COLO829 (cell line): ENCODE data around the gene SRI.
A peak's percentile ranks its signal among the peaks of the same experiment; 100 is the strongest.

Experiments
- DNase-seq: peaks from one replicate; pipeline ENCODE4 v3.0.0; 2012; ENCODE audit warnings: low spot score

Gene SRI

DNA sequence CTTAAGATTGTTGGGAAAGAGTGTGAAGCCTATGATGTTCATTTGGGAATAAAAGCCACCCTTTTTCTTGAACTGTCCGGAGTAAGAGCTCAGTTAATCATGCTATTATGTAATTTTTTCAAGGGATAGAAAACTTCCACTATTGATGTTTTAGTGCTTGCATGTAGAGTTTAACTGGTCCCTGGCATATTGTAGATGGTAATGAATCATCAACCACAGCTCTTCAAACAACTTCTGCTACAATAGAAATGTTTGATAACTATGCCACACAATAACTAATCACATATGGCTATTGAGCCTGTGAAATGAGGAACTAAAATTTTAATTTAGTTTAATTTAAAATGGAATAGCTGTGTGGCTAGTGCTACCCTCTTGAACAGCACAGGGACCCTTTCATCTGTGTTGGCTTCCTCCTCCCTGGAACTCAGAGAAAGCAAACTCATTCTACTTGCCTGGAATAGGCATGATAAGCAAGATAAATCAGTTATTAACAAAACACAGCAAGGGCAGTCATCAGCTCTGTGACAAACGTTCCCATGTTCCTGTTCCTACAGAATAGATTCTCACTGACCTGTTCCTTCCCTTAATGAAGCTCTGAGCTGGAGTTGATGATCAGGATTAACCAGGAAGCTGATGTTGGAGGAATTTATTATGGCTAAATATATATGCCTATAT, 4.9 kb upstream of the SRI start:
- peak; percentile 83 for DNase-seq

DNA sequence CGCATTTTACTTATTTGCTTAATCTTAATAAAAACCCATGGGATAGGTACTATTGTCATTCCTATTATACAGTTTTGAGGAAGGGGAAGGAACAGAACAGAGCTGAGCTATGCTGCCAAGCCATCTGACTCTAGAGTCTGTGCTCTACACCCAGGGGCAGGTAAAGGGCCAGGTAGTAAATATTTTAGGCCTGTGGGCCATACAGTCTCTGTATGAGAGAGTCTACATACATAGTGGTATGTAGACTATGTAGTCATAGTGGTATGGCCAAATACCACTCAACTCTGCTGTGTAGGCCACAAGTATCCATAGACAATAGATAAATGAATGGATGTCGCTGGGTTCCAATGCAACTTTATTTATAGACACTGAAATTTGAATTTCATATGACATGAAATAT, 3.4 kb upstream of the SRI start:
- no peak for DNase-seq

DNA sequence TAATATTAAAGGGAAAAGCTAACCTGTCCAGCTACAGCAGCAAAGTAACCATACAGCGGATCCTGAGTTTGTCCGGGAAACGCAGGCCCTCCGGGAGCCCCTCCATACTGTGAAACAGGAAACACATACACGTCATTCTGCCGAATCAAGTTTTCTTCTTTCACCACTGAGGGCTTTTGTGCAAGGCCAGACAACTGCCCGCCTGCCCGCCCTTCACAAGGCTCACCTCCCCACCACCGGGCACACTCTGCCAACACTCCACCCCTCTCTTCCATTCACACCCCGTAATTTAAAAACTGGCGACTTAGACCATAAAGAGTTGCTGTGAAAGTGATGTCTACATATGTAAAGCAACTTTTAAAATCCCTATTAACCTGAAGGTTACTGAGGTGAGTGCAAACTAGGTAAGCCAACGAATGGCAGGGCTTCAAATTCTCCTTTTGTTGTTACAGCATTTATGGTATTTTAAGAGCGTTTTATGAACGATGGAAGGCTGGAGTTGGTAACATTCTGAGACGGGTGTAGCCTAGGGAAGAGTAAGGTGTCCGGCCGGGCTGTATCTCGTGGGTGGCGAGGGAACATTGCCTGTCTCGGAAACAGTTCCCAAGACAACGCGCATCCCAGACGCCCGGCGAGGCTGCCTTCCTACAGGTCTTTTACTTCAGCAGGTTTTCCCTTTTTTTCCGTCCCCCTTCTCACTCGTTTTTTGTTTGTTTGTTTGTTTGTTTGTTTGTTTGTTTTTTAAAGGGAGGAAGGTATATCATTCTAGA, 817 bp downstream of the SRI start:
- peak; percentile 67 for DNase-seq

DNA sequence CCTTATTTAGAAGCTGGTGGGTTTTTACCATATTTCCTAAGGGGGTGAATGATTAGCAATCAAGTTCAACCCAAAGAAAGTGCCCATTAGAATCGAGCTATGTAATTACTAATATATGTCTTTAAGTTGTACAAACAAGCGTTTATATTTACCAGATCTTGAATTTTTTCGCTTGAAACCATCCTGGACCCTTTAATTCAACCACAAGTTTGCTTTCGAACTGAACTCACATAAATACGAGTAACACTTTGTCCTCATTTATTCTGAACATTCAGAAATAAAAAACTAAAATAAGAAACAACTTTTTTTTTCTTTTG, 1.5 kb downstream of the SRI start:
- DNase-seq: no peak

DNA sequence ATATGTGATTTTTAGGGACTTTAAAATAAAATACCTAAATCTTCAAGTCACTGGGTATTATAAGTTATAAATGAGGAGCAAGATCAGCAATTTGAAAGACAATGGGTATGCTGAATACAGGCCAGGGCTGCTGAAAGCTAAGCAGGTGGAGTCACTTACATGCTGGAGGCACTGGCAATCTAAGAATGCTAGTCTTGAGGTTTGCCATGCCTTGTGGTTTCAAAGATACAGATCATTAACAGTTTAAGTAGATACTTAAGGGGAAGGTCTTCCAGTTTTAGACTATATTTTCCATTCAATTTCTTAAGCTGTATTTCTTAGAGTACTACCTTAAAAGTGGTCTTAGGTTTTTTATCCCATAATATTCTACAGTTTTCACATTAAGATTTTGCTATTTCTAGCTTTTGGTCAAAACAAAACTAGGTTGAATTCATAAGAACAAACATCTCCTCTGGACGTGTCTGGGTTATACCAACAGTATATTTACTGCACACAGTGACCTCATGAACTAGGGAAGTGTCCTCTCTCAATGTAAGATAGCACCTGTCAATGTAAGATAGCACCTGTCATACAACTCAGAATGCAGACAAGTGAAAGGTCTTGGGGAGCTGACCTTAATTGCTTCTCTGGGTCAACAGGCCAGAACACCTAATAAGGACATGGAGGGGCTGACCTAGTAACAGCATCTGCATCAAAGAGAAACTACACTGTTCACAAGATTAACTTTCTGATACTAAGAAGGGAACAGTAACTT, 2.0 kb downstream of the SRI start:
- no peak for DNase-seq

DNA sequence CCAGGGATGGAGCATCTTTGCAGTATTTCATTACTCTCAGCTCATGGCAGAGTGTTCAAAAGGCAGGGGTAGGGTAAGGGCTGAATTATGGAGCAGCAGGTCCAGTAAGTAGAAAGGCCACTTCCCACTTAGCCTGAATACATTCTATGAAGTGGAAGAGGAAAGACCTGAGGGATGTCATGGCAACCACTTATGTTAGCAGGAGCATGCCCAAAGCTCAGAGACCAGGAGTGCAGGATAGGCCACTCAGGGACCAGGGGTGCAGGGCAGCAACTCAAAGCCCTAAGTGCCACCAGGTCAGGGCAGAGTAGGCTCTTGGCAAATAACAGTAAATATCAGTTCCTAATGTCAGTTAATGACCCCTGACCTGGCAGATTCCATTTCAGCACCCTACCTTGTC, 3.6 kb downstream of the SRI start:
- no peak for DNase-seq

DNA sequence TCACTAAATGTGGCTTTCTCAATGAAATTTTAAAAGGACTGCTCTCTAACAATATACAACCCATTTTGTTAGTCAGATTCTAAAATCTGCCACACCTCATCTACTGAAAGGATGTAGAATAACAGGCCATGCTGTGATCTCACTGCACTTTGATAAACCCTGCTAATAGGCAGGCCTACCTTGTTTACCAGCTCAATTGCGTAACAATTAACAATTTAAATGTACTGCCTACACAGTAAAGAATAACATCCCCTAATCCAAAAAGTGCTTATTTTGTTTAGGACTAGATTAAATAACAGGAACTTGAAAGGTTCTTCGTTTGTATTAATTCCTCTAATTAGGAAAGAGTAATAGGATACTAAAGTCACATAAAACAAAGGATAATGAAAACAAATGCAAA, 4.5 kb downstream of the SRI start:
- DNase-seq: no peak

DNA sequence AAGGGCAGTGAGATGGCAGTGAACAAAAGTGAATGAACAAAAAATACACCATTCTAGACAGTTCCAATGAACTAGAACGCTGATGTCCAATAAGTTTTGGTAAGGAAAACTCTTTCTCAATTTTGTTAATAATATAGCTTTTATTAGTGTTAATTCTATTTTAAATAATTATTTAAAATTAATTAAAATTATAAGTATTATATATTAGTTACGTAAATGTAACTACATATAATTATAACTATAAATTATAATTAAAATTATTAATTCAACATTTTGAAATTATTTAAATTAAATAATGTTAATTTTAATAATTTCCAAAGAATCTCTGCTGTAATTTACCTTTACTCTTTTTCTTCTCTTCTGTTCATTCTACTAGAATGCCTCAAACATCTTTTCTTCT, 5.4 kb downstream of the SRI start:
- DNase-seq: no peak

DNA sequence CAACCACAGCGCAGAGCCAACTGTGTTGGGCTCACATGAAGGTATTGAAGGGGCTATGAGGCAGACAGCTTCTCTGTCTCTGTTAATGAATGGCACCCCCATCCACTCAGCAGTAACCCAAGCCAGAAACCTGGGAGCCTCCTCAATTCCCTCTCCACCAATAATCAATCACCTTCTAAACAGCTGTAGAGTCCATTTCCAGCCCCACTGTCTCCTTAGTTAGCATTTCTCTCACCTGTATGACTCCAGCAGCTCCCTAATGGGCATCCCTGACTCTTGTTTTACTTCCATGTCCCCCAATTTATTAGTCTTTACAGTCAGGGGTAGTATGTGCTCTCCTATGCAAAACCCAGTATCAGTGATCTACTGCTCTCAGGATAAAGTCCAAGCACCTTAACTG, 6.9 kb downstream of the SRI start:
- no peak for DNase-seq

DNA sequence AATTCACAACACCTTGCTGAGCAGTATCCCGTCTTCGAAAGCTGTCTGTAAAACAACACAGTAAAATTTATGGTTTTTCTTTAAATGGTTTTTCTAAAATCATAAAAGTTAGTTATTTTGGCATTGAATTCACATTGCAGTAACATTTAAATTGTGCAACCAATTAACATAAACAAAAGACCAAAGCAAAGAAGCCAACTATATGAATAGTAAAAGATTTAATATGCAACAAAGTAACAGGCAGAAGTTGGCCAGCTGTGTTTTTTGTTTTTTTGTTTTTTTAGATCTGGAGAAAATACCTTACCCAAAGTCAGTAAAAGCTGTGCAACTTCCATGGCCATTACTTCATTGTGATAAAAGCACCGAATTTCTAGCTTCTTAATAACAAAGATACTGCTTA, 11.3 kb downstream of the SRI start:
- no peak for DNase-seq

DNA sequence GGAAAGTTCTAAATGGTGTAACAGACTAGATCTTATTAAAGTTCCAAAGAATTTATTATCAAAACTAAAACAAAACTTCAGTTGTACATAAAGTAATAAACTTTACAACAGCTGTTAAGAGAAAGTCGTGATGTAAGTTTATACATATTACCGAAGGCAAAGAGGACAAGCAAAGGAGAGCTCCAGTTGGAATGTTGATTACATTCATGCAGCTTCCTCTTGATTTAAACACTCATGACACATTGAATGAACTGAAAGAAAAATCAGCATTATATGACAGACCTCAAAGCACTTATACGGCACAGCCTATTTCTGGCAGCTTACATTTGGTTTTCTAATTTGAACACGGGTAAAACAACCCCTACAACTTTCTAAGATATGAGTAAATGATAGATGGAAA, 13.6 kb downstream of the SRI start:
- no peak for DNase-seq

DNA sequence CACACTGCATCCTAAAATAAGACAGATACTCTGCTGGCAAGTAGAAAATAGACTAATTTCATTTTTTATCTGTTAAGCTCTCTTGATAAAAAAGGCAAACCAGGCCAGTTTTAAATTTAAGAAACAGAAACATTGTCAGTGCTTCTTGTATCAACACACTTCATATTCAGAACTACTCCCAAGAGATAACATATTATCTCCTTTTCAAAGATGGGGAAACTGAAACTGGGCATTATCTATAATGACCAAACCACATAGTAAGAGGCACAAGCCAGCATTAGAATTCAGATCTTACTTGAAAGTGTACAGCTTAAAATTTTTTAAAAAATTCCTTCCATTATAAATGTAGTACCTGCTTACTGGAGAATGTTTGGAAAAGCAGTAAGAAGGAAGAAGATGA, 14.7 kb downstream of the SRI start:
- DNase-seq: no peak

DNA sequence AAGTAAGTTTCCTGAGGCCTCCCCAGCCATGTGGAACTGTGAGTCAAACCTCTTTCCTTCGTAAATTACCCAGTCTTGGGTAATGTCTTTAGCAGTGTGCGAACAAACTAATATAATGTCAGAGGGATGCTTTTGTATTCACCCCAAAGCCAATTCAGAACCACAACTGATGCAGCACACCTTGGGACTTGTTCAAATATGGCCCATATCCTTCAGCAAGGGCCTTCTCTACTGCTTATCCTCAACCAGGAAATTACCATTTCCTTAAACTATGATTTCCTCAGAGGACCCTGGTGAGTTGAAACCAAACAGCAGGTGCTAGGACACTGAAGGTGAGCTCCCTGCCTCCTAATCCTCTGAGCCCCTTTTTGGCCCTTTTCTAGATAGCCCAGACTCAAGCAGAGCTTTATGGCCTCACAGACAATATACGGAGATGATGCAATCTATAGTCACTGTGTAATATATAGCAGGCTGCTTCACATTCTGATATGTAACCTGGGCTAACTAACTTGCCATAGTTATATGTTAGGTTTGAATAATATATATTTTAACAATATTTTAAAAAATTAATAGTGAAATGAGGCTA, 15.2 kb downstream of the SRI start:
- DNase-seq: no peak

DNA sequence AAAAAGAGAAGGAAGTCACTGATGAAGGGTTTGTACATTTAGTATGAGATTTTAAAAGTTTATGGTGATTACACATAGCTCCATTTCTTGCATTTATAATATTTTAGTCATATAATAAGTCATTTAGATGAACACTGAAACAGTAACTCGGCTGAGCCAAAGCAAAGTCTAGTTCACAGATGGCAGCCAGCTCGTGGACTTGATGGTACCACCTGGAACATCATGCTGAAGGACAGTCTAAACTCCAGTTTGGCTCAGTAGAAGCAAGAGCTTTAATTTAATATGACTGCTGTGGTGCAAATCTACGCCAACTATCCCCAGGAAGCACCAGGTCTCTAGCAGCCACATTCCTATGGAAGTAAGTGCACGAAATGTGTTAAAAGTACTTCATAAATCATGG, 16.4 kb downstream of the SRI start:
- DNase-seq: no peak

DNA sequence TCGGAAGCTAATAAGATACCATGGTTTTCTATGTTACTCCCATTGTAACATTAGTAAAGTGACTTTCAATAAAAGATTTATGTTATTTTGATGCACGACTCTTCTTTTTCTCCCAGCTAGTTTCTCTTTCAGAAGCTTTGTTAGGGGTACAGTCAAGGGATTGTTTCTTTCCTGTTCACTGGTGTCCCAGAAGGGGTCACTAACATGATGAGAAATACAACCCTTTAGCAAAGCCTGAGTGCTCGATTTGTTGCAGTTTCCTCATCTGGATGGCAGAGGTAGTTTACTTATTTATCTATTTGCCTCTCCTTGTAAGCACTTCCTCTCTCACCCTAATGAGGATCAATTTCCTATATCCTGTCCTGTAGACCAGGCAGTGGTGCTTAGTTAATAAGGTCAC, 17.0 kb downstream of the SRI start:
- DNase-seq: no peak

DNA sequence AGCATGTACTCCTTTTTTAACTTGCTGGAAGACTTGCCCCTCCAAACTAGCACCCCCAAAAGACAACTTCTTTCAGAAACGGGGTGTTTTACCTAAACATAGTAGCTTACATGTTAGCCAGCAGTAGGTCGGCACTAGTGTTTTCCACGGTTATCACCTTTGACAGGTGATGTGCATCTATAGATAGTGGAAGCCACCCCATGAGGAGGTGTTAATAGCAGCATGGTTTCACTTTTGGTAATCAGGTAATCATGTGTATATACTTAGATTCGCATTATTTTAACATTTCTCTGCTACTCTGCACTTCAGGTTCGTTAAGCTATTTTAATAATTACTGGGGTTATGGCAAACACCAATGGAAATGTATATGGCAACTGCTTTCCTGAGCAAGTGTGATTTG, 17.6 kb downstream of the SRI start:
- no peak for DNase-seq

DNA sequence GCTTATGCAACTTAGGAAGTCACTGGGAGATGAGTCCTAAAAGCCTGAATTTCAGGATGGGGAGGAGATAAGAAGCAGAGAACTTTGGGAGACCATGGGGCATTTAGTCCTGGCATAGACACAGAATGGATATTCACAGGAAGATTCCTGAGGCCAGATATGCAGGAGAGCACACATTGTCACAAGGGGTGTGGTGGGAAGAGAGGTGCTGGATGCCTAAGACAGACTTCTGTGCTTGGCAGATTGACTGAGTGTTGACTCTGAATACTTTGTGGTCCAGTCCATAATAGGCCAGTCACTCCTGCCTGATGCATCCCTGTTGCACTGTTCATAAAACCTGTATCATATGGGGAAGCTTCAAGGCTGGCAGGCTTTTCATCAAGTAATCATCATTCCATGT, 18.5 kb downstream of the SRI start:
- no peak for DNase-seq

DNA sequence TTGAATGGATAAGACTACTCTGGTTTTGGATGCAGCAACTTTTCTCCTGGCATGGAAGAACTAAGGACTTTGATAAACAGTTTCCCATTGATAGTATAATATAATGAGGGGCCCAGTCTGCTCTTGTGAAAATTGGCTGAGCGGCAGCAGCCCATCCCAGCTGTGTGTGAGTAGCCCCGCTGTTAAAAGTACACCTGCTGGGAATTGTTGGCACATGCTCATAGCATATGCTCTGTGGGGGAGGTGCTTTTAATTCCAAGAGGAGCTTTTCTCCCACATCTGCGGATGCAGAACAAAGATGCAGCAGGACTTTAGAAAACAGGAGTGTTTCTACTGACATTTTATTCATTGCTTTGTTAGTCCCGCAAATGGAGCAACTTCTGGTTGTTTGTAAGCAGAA, 19.0 kb downstream of the SRI start:
- DNase-seq: no peak

DNA sequence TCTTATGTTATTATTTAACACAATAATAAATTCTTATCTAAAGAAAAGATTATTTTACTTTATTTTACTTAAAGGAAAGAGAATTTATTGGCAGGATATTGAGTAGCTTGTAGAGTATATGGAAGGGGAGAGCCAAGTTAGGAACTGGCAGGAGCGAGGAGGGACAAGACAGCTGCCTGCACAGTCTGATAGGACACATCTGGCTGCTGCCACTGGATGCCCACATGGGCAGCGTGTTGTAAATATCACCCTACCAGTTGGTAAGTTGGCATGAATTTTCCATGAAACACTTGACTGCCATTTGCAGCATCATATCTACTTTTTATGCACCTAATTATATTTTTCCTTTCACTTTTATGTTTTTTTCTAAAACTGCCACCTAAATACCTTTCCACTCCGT, 19.6 kb downstream of the SRI start:
- no peak for DNase-seq

DNA sequence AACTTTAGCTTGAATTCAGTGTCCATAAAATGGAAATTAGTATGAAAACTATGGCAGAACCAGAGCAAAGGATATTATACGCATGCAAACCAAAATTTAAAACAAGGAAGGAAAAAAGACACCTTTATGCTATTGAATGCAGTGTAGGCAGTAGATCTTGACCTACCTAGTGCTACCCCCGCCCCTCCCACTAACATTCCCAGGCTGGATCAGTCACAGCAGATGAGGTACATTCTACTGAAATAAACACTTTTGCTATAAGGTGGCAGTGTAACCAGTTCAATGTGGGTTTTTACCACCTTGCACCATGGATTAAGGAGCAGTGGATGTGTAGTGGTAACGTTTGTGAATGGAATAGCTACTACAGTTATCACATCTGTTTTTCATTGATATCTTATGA, 27.9 kb downstream of the SRI start:
- DNase-seq: no peak

DNA sequence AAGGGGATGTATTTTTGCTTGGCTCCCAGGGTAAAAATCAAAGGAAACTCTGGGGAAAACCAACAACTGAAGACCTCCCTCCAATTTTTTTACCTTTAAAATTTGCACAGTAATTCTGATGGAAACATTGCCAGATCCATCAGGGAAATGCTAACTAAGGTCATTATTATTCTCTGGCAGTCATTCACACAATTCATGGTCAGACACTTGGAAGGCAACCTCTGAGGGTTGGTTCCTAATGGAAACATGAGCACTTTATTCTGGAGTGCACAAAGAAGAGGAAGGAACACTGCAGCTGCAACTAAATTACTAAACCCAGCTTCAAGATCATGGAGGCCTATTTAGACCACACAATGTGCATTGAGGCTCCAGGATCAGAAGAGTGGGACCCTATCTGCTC, 34.2 kb downstream of the SRI start:
- DNase-seq: no peak

DNA sequence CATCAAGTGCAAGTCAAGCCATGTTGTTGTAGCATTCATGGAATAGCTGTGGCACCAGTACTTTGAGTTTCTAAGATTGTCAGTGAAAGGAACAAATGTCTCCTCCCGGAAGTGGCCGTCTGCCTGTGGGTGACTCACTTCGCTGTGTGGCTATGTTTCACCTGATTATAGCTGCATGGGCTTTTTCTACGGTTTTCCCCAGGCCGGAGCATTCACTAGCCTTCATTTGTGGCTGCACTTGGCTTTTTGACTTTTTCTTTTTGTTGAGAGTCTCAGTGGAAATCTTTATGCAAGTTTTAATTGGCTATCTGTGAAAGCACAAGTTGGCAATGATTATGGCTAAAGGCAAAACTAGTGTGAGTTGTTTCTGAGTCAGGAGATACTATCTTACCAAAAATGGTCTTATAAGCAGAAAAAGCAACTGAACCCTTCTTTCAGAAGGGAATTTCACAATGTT, 35.0 kb downstream of the SRI start:
- peak; percentile 39 for DNase-seq

DNA sequence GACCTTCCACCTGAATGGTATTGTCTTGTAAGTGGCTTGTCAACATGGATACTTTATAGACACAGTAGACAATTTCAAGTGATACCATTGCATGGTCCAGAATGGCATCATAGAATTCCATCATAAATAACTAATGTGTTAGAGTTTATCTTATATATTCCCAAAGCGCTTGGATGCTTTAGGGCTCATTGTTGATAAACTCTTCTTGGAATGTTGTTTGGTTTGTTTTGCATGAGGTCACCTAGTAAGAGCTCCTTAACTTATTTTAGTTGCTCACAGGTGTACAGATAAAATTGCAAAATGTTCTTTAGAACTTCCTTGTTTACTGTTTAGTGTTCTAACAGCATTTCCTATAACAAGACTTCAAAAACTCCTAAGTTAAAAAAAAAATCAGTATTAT, 36.8 kb downstream of the SRI start:
- DNase-seq: no peak
